ENCODE measurements around the gene ARIH2. TPM values are rescaled to one million over a fixed set of nuclear protein-coding genes. Genes with fewer than 3 reads are reported as not detected.
A peak's percentile ranks its signal among the peaks of the same experiment; 100 is the strongest.

ARIH2 gene
- total and polyA plus RNA-seq, 3 experiments from 2014 or later: 117 to 126 (median 123) TPM

- H3K27me3 ChIP-seq (ENCODE audit: insufficient read depth, low read length, poor library complexity, severe bottlenecking): no peaks in the 10 kb centered on the region
- peaks cover 12% of the 10 kb centered on the region for H3K36me3 ChIP-seq (ENCODE audit: insufficient read depth, low read length)
- peak; percentile 43 to 74 (median 63) for DNase-seq
- H3K4me3 ChIP-seq (ENCODE audit: low read length): peak within 1 kb of the TSS; percentile 83
- ChIA-PET POLR2A (interaction anchor here (0.6 to 3.8 kb wide), 6 partner anchors 11 to 170 kb away, joined by 3 to 48 read pairs (median 10); partner anchors contain the start of genes IMPDH2, QRICH1 and WDR6), CTCF (interaction anchor here (1.1 to 6.6 kb wide), 4 partner anchors 9 to 29 kb away, joined by 3 to 67 read pairs (median 12); partner anchors contain the start of genes IMPDH2, P4HTM and WDR6)
- H3K9me3 ChIP-seq (ENCODE audit: low read length): no peaks in the 10 kb centered on the region
- H3K27ac ChIP-seq (ENCODE audit: low read depth, low read length): peak within 1 kb of the TSS; percentile 99
- H3K4me3 Mint-ChIP-seq: peak within 1 kb of the TSS; percentile 84 to 97 (median 93)
- H3K9me3 Mint-ChIP-seq: no peaks in the 10 kb centered on the region
- H3K4me1 ChIP-seq (ENCODE audit: insufficient read depth, low read length): peaks cover 35% of the 10 kb centered on the region
- H3K36me3 Mint-ChIP-seq: peaks cover 0 to 56% (median 6%) of the 10 kb centered on the region in 3 donors
- H3K27ac Mint-ChIP-seq: peak within 1 kb of the TSS; percentile 70 to 95 (median 92)
- peaks cover 0 to 2% of the 10 kb centered on the region in 2 donors for H3K27me3 Mint-ChIP-seq
- H3K4me1 Mint-ChIP-seq: peaks cover 22 to 47% (median 26%) of the 10 kb centered on the region in 3 donors
Measured at GRCh38 chr3:49017971-49018706, 99.5 kb downstream of the ARIH2 start, which contains the start of gene DALRD3. TSS of gene DALRD3 (minus strand) at chr3:49018580. CDS start at chr3:49018564, 16 bp downstream.

GRCh38 chr3:49018707-49019006, 100.0 kb downstream of the ARIH2 start:
- H3K9me3 ChIP-seq (ENCODE audit: low read length): no peaks in the 10 kb centered on the region
- H3K27ac ChIP-seq (ENCODE audit: low read depth, low read length): peak overlapping the region; percentile 89
- Mint-ChIP-seq H3K9me3 (no peaks in the 10 kb centered on the region), H3K4me1 (peaks cover 24 to 49% (median 29%) of the 10 kb centered on the region in 3 donors), H3K27me3 (peaks cover 0 to 2% of the 10 kb centered on the region in 2 donors), H3K27ac (peak overlapping the region; percentile 70 to 95 (median 90)), H3K4me3 (peak overlapping the region; percentile 84 to 97 (median 88)), H3K36me3 (peaks cover 0 to 55% (median 8%) of the 10 kb centered on the region in 3 donors)
- ChIA-PET CTCF (interaction anchor here (1.1 to 6.6 kb wide), 4 partner anchors 10 to 30 kb away, joined by 3 to 67 read pairs (median 12); partner anchors contain the start of genes IMPDH2, P4HTM and WDR6), POLR2A (interaction anchor here (0.6 to 3.8 kb wide), 5 partner anchors 10 to 171 kb away, joined by 3 to 48 read pairs (median 11); partner anchors contain the start of genes IMPDH2 and WDR6)
- H3K36me3 ChIP-seq (ENCODE audit: insufficient read depth, low read length): peaks cover 12% of the 10 kb centered on the region
- peaks cover 38% of the 10 kb centered on the region for H3K4me1 ChIP-seq (ENCODE audit: insufficient read depth, low read length)
- H3K27me3 ChIP-seq (ENCODE audit: insufficient read depth, low read length, poor library complexity, severe bottlenecking): no peaks in the 10 kb centered on the region
- no peak for DNase-seq
- H3K4me3 ChIP-seq (ENCODE audit: low read length): peak overlapping the region; percentile 83

- Mint-ChIP-seq H3K27me3 (peaks cover 0 to 2% of the 10 kb centered on the region in 2 donors), H3K36me3 (peaks cover 0 to 56% (median 14%) of the 10 kb centered on the region in 3 donors), H3K27ac (peak overlapping the region; percentile 65 to 95 (median 80)), H3K4me1 (peaks cover 26 to 52% (median 29%) of the 10 kb centered on the region in 3 donors), H3K9me3 (no peaks in the 10 kb centered on the region), H3K4me3 (peak overlapping the region; percentile 80 to 97 (median 93))
- POLR2A ChIA-PET: interaction anchor here (0.6 to 3.9 kb wide), 5 partner anchors 9 to 82 kb away, joined by 4 to 79 read pairs (median 19); partner anchors contain the start of genes IMPDH2, QRICH1 and WDR6
- H3K27ac ChIP-seq (ENCODE audit: low read depth, low read length): peak overlapping the region; percentile 99
- peaks cover 38% of the 10 kb centered on the region for H3K4me1 ChIP-seq (ENCODE audit: insufficient read depth, low read length)
- H3K36me3 ChIP-seq (ENCODE audit: insufficient read depth, low read length): peaks cover 17% of the 10 kb centered on the region
- CTCF ChIA-PET: interaction anchor here (0.7 to 7.7 kb wide), 4 partner anchors 9 to 31 kb away, joined by 3 to 121 read pairs (median 36); partner anchors contain the start of genes IMPDH2, P4HTM and WDR6
- H3K27me3 ChIP-seq (ENCODE audit: insufficient read depth, low read length, poor library complexity, severe bottlenecking): no peaks in the 10 kb centered on the region
- H3K4me3 ChIP-seq (ENCODE audit: low read length): peak overlapping the region; percentile 95
- no peaks in the 10 kb centered on the region for H3K9me3 ChIP-seq (ENCODE audit: low read length)
- DNase-seq: no peak
Measured at GRCh38 chr3:49019941-49020329, 101.3 kb downstream of the ARIH2 start.

GRCh38 chr3:49020330-49021212, 101.9 kb downstream of the ARIH2 start:
- peak overlapping the region; percentile 65 to 98 (median 95) for H3K27ac Mint-ChIP-seq
- DNase-seq: peak in 2 of 5 donors; percentile 27 to 48
- no peaks in the 10 kb centered on the region for H3K9me3 Mint-ChIP-seq
- peaks cover 38% of the 10 kb centered on the region for H3K4me1 ChIP-seq (ENCODE audit: insufficient read depth, low read length)
- no peaks in the 10 kb centered on the region for H3K9me3 ChIP-seq (ENCODE audit: low read length)
- peak overlapping the region; percentile 95 for H3K4me3 ChIP-seq (ENCODE audit: low read length)
- H3K4me1 Mint-ChIP-seq: peaks cover 28 to 59% (median 32%) of the 10 kb centered on the region in 3 donors
- CTCF ChIA-PET: interaction anchor here (0.7 to 7.7 kb wide), 9 partner anchors 9 to 73 kb away, joined by 3 to 121 read pairs (median 9); partner anchors contain the start of genes IMPDH2, P4HTM, QRICH1 and WDR6
- H3K36me3 Mint-ChIP-seq: peaks cover 0 to 56% (median 10%) of the 10 kb centered on the region in 3 donors
- H3K27ac ChIP-seq (ENCODE audit: low read depth, low read length): peak overlapping the region; percentile 99
- no peaks in the 10 kb centered on the region for H3K27me3 ChIP-seq (ENCODE audit: insufficient read depth, low read length, poor library complexity, severe bottlenecking)
- peak overlapping the region; percentile 91 to 97 (median 95) for H3K4me3 Mint-ChIP-seq
- peaks cover 18% of the 10 kb centered on the region for H3K36me3 ChIP-seq (ENCODE audit: insufficient read depth, low read length)
- peaks cover 0 to 2% of the 10 kb centered on the region in 2 donors for H3K27me3 Mint-ChIP-seq
- POLR2A ChIA-PET: interaction anchor here (0.6 to 4.6 kb wide), 5 partner anchors 12 to 82 kb away, joined by 4 to 79 read pairs (median 35); partner anchors contain the start of genes P4HTM, QRICH1 and WDR6

GRCh38 chr3:49021213-49021812, 102.7 kb downstream of the ARIH2 start:
- ChIA-PET CTCF (interaction anchor here (0.8 to 7.7 kb wide), 18 partner anchors 10 to 328 kb away, joined by 3 to 121 read pairs (median 5); partner anchors contain the start of genes KLHDC8B, P4HTM, QARS1 and QRICH1), POLR2A (interaction anchor here (0.5 to 4.6 kb wide), 10 partner anchors 8 to 1329 kb away, joined by 3 to 79 read pairs (median 6); partner anchors contain the start of genes NPRL2, P4HTM, QRICH1 and RHOA)
- peaks cover 0 to 2% of the 10 kb centered on the region in 2 donors for H3K27me3 Mint-ChIP-seq
- H3K9me3 Mint-ChIP-seq: no peaks in the 10 kb centered on the region
- Histone ChIP-seq H3K9me3 (ENCODE audit: low read length) (no peaks in the 10 kb centered on the region), H3K4me3 (ENCODE audit: low read length) (peak overlapping the region; percentile 95), H3K36me3 (ENCODE audit: insufficient read depth, low read length) (peaks cover 22% of the 10 kb centered on the region), H3K4me1 (ENCODE audit: insufficient read depth, low read length) (peaks cover 38% of the 10 kb centered on the region), H3K27me3 (ENCODE audit: insufficient read depth, low read length, poor library complexity, severe bottlenecking) (no peaks in the 10 kb centered on the region), H3K27ac (ENCODE audit: low read depth, low read length) (peak overlapping the region; percentile 99)
- peak overlapping the region; percentile 95 to 99 (median 96) for H3K27ac Mint-ChIP-seq
- peak overlapping the region; percentile 91 to 97 (median 95) for H3K4me3 Mint-ChIP-seq
- DNase-seq: peak; percentile 97 to 99 (median 98)
- H3K36me3 Mint-ChIP-seq: peaks cover 0 to 56% (median 10%) of the 10 kb centered on the region in 3 donors
- H3K4me1 Mint-ChIP-seq: peaks cover 30 to 65% (median 36%) of the 10 kb centered on the region in 3 donors

- Histone ChIP-seq H3K27me3 (ENCODE audit: insufficient read depth, low read length, poor library complexity, severe bottlenecking) (no peaks in the 10 kb centered on the region), H3K4me1 (ENCODE audit: insufficient read depth, low read length) (peaks cover 38% of the 10 kb centered on the region), H3K4me3 (ENCODE audit: low read length) (peak within 1 kb of the TSS; percentile 95), H3K9me3 (ENCODE audit: low read length) (no peaks in the 10 kb centered on the region), H3K36me3 (ENCODE audit: insufficient read depth, low read length) (peaks cover 27% of the 10 kb centered on the region), H3K27ac (ENCODE audit: low read depth, low read length) (peak within 1 kb of the TSS; percentile 99)
- CTCF ChIA-PET: interaction anchor here (0.8 to 7.7 kb wide), 19 partner anchors 9 to 327 kb away, joined by 3 to 121 read pairs (median 5); partner anchors contain the start of genes KLHDC8B, P4HTM, QARS1 and QRICH1
- H3K4me3 Mint-ChIP-seq: peak within 1 kb of the TSS; percentile 91 to 97 (median 95)
- H3K27ac Mint-ChIP-seq: peak within 1 kb of the TSS; percentile 95 to 99 (median 98)
- POLR2A ChIA-PET: interaction anchor here (0.5 to 4.6 kb wide), 17 partner anchors 8 to 1328 kb away, joined by 3 to 79 read pairs (median 4); partner anchors contain the start of genes NPRL2, P4HTM, QRICH1 and RHOA
- H3K27me3 Mint-ChIP-seq: peaks cover 0 to 2% of the 10 kb centered on the region in 2 donors
- no peaks in the 10 kb centered on the region for H3K9me3 Mint-ChIP-seq
- peaks cover 30 to 73% (median 36%) of the 10 kb centered on the region in 3 donors for H3K4me1 Mint-ChIP-seq
- peaks cover 0 to 61% (median 10%) of the 10 kb centered on the region in 3 donors for H3K36me3 Mint-ChIP-seq
- DNase-seq: peak; percentile 88 to 93 (median 90)
Measured at GRCh38 chr3:49021813-49022687, 103.4 kb downstream of the ARIH2 start, which contains the start of gene NDUFAF3. TSS of gene NDUFAF3 (plus strand) at chr3:49022121. CDS start at chr3:49022145, 24 bp downstream.
